ENCODE measurements around the gene TENM3.

Gene TENM3

GRCh38 chr4:182225257-182225852 lies 17.8 kb upstream of the TENM3 start:
- WGBS, 2 donors (ENCODE audit: extremely low coverage in 2 of 2, insufficient read length in 2 of 2, insufficient replicate concordance in 1 of 2): no CpG with 5 or more reads among the region's 9 CpGs
- DNase-seq (ENCODE audit: low spot score): no peak
- Histone ChIP-seq H3K9me3 (replicated peaks in 1 of 2; ENCODE audit: control insufficient read depth in 2 of 2, insufficient read depth in 1 of 2, low read depth in 1 of 2, low read length in 2 of 2) (no peaks in the 10 kb centered on the region), H3K27me3 (ENCODE audit: control insufficient read depth in 3 of 3, insufficient read depth in 3 of 3, low read depth in 1 of 3, low read length in 3 of 3) (no peaks in the 10 kb centered on the region), H3K36me3 (replicated peaks in 1 of 2; ENCODE audit: control insufficient read depth in 2 of 2, insufficient read depth in 2 of 2, low read length in 2 of 2) (peaks cover 0 to 6% of the 10 kb centered on the region in 2 donors), H2BK120ac (ENCODE audit: low read depth, low read length) (no peak overlapping the region), H2BK12ac (ENCODE audit: low read length) (no peak overlapping the region), H4K8ac (ENCODE audit: low read depth, low read length) (no peak overlapping the region), H3K79me1 (ENCODE audit: low read depth, low read length) (no peaks in the 10 kb centered on the region), H2AK5ac (ENCODE audit: low read depth, low read length) (peak overlapping the region; percentile 53), H3K14ac (ENCODE audit: low read length) (no peak overlapping the region), H2BK5ac (ENCODE audit: low read length) (no peak overlapping the region), H3K27ac (replicated peaks; ENCODE audit: low read length) (no peak overlapping the region), H3K18ac (ENCODE audit: low read length) (no peak overlapping the region), H3K4me1 (ENCODE audit: control insufficient read depth in 2 of 2, insufficient read depth in 1 of 2, low read depth in 1 of 2, low read length in 2 of 2) (peaks cover 0 to 4% of the 10 kb centered on the region in 2 donors), H3K4ac (ENCODE audit: low read length) (no peak overlapping the region), H3K9ac (ENCODE audit: low read depth, low read length, poor library complexity) (no peak overlapping the region), H3K4me2 (ENCODE audit: insufficient read depth, low read length, poor library complexity, severe bottlenecking) (no peak overlapping the region), H2AFZ (ENCODE audit: low read length) (no peak overlapping the region), H3K4me3 (ENCODE audit: low read length in 2 of 2) (no peak overlapping the region), H3K23ac (ENCODE audit: low read depth, low read length, poor library complexity) (no peak overlapping the region), H4K91ac (ENCODE audit: low read depth, low read length, poor library complexity) (no peak overlapping the region), H2BK15ac (ENCODE audit: low read length) (no peak overlapping the region)

DNA sequence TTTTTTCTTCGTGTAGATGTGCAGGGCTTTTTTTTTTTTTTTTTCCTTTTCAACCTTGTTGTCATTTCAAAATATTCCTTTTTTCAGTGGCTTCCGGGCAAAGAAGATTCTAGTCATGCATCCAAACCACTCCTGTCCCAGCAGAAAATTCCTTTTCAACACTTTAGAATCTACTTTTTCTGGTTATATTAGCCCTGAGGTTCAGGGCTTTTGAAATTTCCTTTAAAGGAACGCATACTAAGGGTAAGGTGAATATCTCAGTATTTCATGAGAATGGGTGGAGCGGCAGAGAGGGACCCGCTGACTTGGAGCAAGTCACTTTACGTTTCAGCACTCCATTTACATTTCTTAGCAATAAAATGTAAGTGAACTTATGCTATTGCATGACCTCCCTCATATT lies 15.6 kb upstream of the TENM3 start:
- Histone ChIP-seq H2BK5ac (ENCODE audit: low read length) (no peak overlapping the region), H3K18ac (ENCODE audit: low read length) (no peak overlapping the region), H3K4me3 (ENCODE audit: low read length in 2 of 2) (no peak overlapping the region), H3K36me3 (replicated peaks in 1 of 2; ENCODE audit: control insufficient read depth in 2 of 2, insufficient read depth in 2 of 2, low read length in 2 of 2) (peaks cover 0 to 11% of the 10 kb centered on the region in 2 donors), H4K8ac (ENCODE audit: low read depth, low read length) (no peak overlapping the region), H3K79me1 (ENCODE audit: low read depth, low read length) (peaks cover 1% of the 10 kb centered on the region), H2AFZ (ENCODE audit: low read length) (no peak overlapping the region), H2AK5ac (ENCODE audit: low read depth, low read length) (no peak overlapping the region), H3K9ac (ENCODE audit: low read depth, low read length, poor library complexity) (no peak overlapping the region), H3K4me1 (ENCODE audit: control insufficient read depth in 2 of 2, insufficient read depth in 1 of 2, low read depth in 1 of 2, low read length in 2 of 2) (peaks cover 0 to 8% of the 10 kb centered on the region in 2 donors), H2BK12ac (ENCODE audit: low read length) (no peak overlapping the region), H3K14ac (ENCODE audit: low read length) (no peak overlapping the region), H3K23ac (ENCODE audit: low read depth, low read length, poor library complexity) (no peak overlapping the region), H3K4ac (ENCODE audit: low read length) (no peak overlapping the region), H3K27ac (replicated peaks; ENCODE audit: low read length) (no peak overlapping the region), H3K9me3 (replicated peaks in 1 of 2; ENCODE audit: control insufficient read depth in 2 of 2, insufficient read depth in 1 of 2, low read depth in 1 of 2, low read length in 2 of 2) (no peaks in the 10 kb centered on the region), H2BK15ac (ENCODE audit: low read length) (no peak overlapping the region), H4K91ac (ENCODE audit: low read depth, low read length, poor library complexity) (no peak overlapping the region), H2BK120ac (ENCODE audit: low read depth, low read length) (no peak overlapping the region), H3K4me2 (ENCODE audit: insufficient read depth, low read length, poor library complexity, severe bottlenecking) (no peak overlapping the region), H3K27me3 (ENCODE audit: control insufficient read depth in 3 of 3, insufficient read depth in 3 of 3, low read depth in 1 of 3, low read length in 3 of 3) (no peaks in the 10 kb centered on the region)
- WGBS, 2 donors (ENCODE audit: extremely low coverage in 2 of 2, insufficient read length in 2 of 2, insufficient replicate concordance in 1 of 2): no CpG with 5 or more reads among the region's 6 CpGs
- no peak for DNase-seq (ENCODE audit: low spot score)

DNA sequence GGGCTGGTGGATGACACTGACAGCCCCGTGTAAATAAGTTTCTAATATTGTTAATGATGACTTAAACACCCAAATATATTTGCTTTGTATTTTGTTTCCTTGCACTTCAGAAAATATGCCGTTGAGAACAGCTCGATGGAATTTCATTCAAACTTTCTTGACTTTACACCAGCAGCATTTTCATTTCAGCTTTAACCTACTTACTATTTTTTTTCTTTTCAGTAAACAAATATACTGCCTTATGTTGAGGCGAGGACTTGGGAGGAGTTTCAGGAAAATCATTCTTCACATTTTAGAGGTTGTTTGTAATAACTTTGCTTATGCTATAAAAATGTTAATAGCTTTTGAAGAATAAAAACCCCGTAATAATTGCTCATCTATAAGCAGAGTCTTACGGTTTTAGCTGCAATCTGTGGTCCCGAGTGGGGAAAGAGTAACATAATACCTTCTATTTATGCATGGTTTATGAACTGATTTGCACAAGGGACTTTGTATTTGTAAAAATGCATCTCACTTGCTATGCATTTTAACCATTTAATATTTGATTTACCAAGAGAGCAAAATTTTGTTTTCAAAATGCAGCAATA lies 14.1 kb upstream of the TENM3 start:
- no peak for DNase-seq (ENCODE audit: low spot score)
- peaks cover 0 to 8% of the 10 kb centered on the region in 2 donors for H3K4me1 ChIP-seq (ENCODE audit: control insufficient read depth in 2 of 2, insufficient read depth in 1 of 2, low read depth in 1 of 2, low read length in 2 of 2)
- H3K23ac ChIP-seq (ENCODE audit: low read depth, low read length, poor library complexity): no peak overlapping the region
- H3K9me3 ChIP-seq (replicated peaks in 1 of 2; ENCODE audit: control insufficient read depth in 2 of 2, insufficient read depth in 1 of 2, low read depth in 1 of 2, low read length in 2 of 2): no peaks in the 10 kb centered on the region
- H2BK12ac ChIP-seq (ENCODE audit: low read length): no peak overlapping the region
- H3K36me3 ChIP-seq (replicated peaks in 1 of 2; ENCODE audit: control insufficient read depth in 2 of 2, insufficient read depth in 2 of 2, low read length in 2 of 2): peaks cover 0 to 14% of the 10 kb centered on the region in 2 donors
- no peak overlapping the region for H3K14ac ChIP-seq (ENCODE audit: low read length)
- H4K91ac ChIP-seq (ENCODE audit: low read depth, low read length, poor library complexity): no peak overlapping the region
- no peak overlapping the region for H2AK5ac ChIP-seq (ENCODE audit: low read depth, low read length)
- H3K4me2 ChIP-seq (ENCODE audit: insufficient read depth, low read length, poor library complexity, severe bottlenecking): no peak overlapping the region
- no CpG with 5 or more reads among the region's 7 CpGs for WGBS, 2 donors (ENCODE audit: extremely low coverage in 2 of 2, insufficient read length in 2 of 2, insufficient replicate concordance in 1 of 2)
- no peak overlapping the region for H3K4me3 ChIP-seq (ENCODE audit: low read length in 2 of 2)
- no peak overlapping the region for H2BK15ac ChIP-seq (ENCODE audit: low read length)
- peaks cover 1% of the 10 kb centered on the region for H3K79me1 ChIP-seq (ENCODE audit: low read depth, low read length)
- no peak overlapping the region for H2AFZ ChIP-seq (ENCODE audit: low read length)
- H4K8ac ChIP-seq (ENCODE audit: low read depth, low read length): no peak overlapping the region
- H3K27me3 ChIP-seq (ENCODE audit: control insufficient read depth in 3 of 3, insufficient read depth in 3 of 3, low read depth in 1 of 3, low read length in 3 of 3): no peaks in the 10 kb centered on the region
- no peak overlapping the region for H3K4ac ChIP-seq (ENCODE audit: low read length)
- H2BK120ac ChIP-seq (ENCODE audit: low read depth, low read length): no peak overlapping the region
- H3K9ac ChIP-seq (ENCODE audit: low read depth, low read length, poor library complexity): no peak overlapping the region
- no peak overlapping the region for H3K18ac ChIP-seq (ENCODE audit: low read length)
- H2BK5ac ChIP-seq (ENCODE audit: low read length): no peak overlapping the region
- no peak overlapping the region for H3K27ac ChIP-seq (replicated peaks; ENCODE audit: low read length)

DNA sequence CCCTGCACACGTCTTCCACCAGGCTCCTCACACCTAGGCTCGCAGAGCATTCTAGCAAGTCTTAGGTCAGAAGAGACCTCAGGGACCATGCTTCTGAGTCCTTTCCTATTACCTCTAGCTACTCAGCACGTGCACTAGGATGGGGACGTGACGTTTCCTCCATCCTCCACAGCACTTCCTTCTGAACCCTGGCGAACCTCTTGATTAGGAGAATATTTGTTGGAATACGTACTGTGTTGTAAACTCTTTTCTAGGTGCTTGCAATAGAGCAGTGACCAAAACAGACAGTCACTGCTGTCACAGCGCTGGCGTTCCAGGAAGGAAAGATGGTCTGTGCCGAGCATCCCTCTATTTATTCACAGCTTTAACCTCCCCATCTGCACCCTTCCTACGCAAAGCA lies 12.9 kb upstream of the TENM3 start:
- H3K27ac ChIP-seq (replicated peaks; ENCODE audit: low read length): no peak overlapping the region
- WGBS, 2 donors (ENCODE audit: extremely low coverage in 2 of 2, insufficient read length in 2 of 2, insufficient replicate concordance in 1 of 2): no CpG with 5 or more reads among the region's 11 CpGs

More for the DNA sequence above, 12.9 kb upstream of the TENM3 start:
- no peak overlapping the region for H2BK5ac ChIP-seq (ENCODE audit: low read length)
- no peak overlapping the region for H3K14ac ChIP-seq (ENCODE audit: low read length)
- no peaks in the 10 kb centered on the region for H3K9me3 ChIP-seq (replicated peaks in 1 of 2; ENCODE audit: control insufficient read depth in 2 of 2, insufficient read depth in 1 of 2, low read depth in 1 of 2, low read length in 2 of 2)
- H3K4me3 ChIP-seq (ENCODE audit: low read length in 2 of 2): no peak overlapping the region
- H3K4me2 ChIP-seq (ENCODE audit: insufficient read depth, low read length, poor library complexity, severe bottlenecking): no peak overlapping the region
- H3K18ac ChIP-seq (ENCODE audit: low read length): no peak overlapping the region
- H3K4ac ChIP-seq (ENCODE audit: low read length): no peak overlapping the region
- peaks cover 0 to 8% of the 10 kb centered on the region in 2 donors for H3K4me1 ChIP-seq (ENCODE audit: control insufficient read depth in 2 of 2, insufficient read depth in 1 of 2, low read depth in 1 of 2, low read length in 2 of 2)
- no peak overlapping the region for H3K23ac ChIP-seq (ENCODE audit: low read depth, low read length, poor library complexity)
- H2AFZ ChIP-seq (ENCODE audit: low read length): no peak overlapping the region
- H2BK120ac ChIP-seq (ENCODE audit: low read depth, low read length): no peak overlapping the region
- no peak overlapping the region for H2BK15ac ChIP-seq (ENCODE audit: low read length)
- peaks cover 1% of the 10 kb centered on the region for H3K79me1 ChIP-seq (ENCODE audit: low read depth, low read length)
- peaks cover 0 to 14% of the 10 kb centered on the region in 2 donors for H3K36me3 ChIP-seq (replicated peaks in 1 of 2; ENCODE audit: control insufficient read depth in 2 of 2, insufficient read depth in 2 of 2, low read length in 2 of 2)
- H3K27me3 ChIP-seq (ENCODE audit: control insufficient read depth in 3 of 3, insufficient read depth in 3 of 3, low read depth in 1 of 3, low read length in 3 of 3): no peaks in the 10 kb centered on the region
- H2BK12ac ChIP-seq (ENCODE audit: low read length): no peak overlapping the region
- H3K9ac ChIP-seq (ENCODE audit: low read depth, low read length, poor library complexity): no peak overlapping the region
- no peak for DNase-seq (ENCODE audit: low spot score)
- H4K8ac ChIP-seq (ENCODE audit: low read depth, low read length): no peak overlapping the region
- H4K91ac ChIP-seq (ENCODE audit: low read depth, low read length, poor library complexity): no peak overlapping the region
- no peak overlapping the region for H2AK5ac ChIP-seq (ENCODE audit: low read depth, low read length)

All from neuronal stem cell (in vitro differentiated cells).